SH-SY5Y (cell line): Measurements from ENCODE around the gene CKMT2.

Experiments used
- GATA2 ChIP-seq: IDR thresholded peaks from 2 replicates; pipeline ENCODE4 v1.6.1; 2011; ENCODE audit warnings: mild to moderate bottlenecking, low read depth, low read length
- GATA3 ChIP-seq: IDR thresholded peaks from 2 replicates; pipeline ENCODE4 v1.6.1; 2011; ENCODE audit warnings: low read depth, mild to moderate bottlenecking, low read length, moderate library complexity

GRCh38 chr5:81187885-81188284, 45.2 kb upstream of the CKMT2 start:
- TF ChIP-seq GATA2 (no peak), GATA3 (no peak)
